OCI-LY7 (cell line): ENCODE results near the gene PNLDC1.

Source experiments
- CTCF ChIP-seq: fragments of 200-600 bp; sonication (generic); conservative IDR thresholded peaks from 2 replicates; pipeline ENCODE4 v1.5.1; 2014; ENCODE audit warnings: mild to moderate bottlenecking, antibody characterized with exemption, low read length, moderate library complexity, mixed read lengths
- EZH2phosphoT487 ChIP-seq: fragments of 200-600 bp; sonication (generic); IDR thresholded peaks from 2 replicates; pipeline ENCODE4 v1.6.1; 2018; ENCODE audit warnings: low read depth, borderline replicate concordance, mild to moderate bottlenecking, mixed run types, antibody characterized with exemption, low read length, moderate library complexity, mixed read lengths

GRCh38 chr6:159766906-159767305 lies 33.2 kb upstream of the PNLDC1 start:
- no peak for TF ChIP-seq CTCF
- TF ChIP-seq EZH2phosphoT487: no peak
